Pancreas (tissue), 10 donors: ENCODE results near the gene NGF. TPM values are rescaled to one million over a fixed set of nuclear protein-coding genes. Genes with fewer than 3 reads are reported as not detected.
"Not testable (repeated sequence)": the region's sequence is repeated elsewhere in the genome, so short reads cannot be mapped to it uniquely, and the experiment has no call there.

Experiments
- ATAC-seq, 4 donors: fragments of 200-7000 bp; cut with Tn5 transposase; one replicate each; pipeline versions ENCODE4 v1.8.0 to v1.9.1; 2020; ENCODE audit warnings: mild to moderate bottlenecking in 4 of 4, moderate library complexity in 4 of 4
- DNase-seq, 6 donors: peaks; one replicate each; pipeline ENCODE4 v3.0.0-alpha.2; 2020
- FAIRE-seq: peaks from 2 replicates; lab custom pipeline; 2012; peaks lifted over from hg19 to GRCh38; lab: Jason Lieb, UNC
- H3K27ac ChIP-seq, 4 donors: fragments of 200-600 bp; sonication (generic); 1 replicate in 3 of 4; 2 replicates in 1 of 4; pipeline versions ENCODE4 v1.5.0 to v1.8.0; 2020
- H3K27me3 ChIP-seq, 4 donors: fragments of 200-600 bp; one replicate each; pipeline ENCODE4 v1.8.0; 2021
- H3K36me3 ChIP-seq, 3 donors: fragments of 200-600 bp; sonication (generic) in 1 of 3; one replicate each; pipeline versions ENCODE4 v1.5.0 to v1.8.0; 2020 to 2021
- H3K4me1 ChIP-seq, 3 donors: fragments of 200-600 bp; one replicate each; pipeline ENCODE4 v1.8.0; 2021
- H3K4me3 ChIP-seq, 4 donors: fragments of 200-600 bp; sonication (generic) in 2 of 4; one replicate each; pipeline versions ENCODE4 v1.5.0 to v1.8.0; 2020 to 2021
- H3K9me3 ChIP-seq, 4 donors: fragments of 200-600 bp; one replicate each; pipeline ENCODE4 v1.8.0; 2021
- WGBS, 2 donors: extraction: QIAGEN DNeasy Blood & Tissue Kit; methylation state at CpG; one replicate each; pipeline ENCODE4 v1.1.7; 2013; 5-methylcytosine and 5-hydroxymethylcytosine counted together
- intact Hi-C, 3 donors: fragments of 100-400 bp; cut with DNase I; formaldehyde crosslinking; loops; one replicate each; pipeline versions ENCODE4 v1.11.1 to v1.14.2; 2022
- polyA plus RNA-seq, 2 donors: library from polyadenylated mRNA; stranded (reverse); fragments of 200-250 nt; gene quantifications; one replicate each; pipeline ENCODE4 v1.2.3, GENCODE V29; 2013
- total RNA-seq, 6 donors: library from RNA; stranded (reverse); fragmentation: NEBNext Ultra II Directional in 4 of 6; extraction: Animal tissue kit (Norgen Biotek cat#: 25700) in 4 of 6; gene quantifications; one replicate each; pipeline versions ENCODE4 v1.2.1 to v1.2.4, GENCODE V29; 2021 to 2023
- TF ChIP-seq, protein P1 (sequence below), 4 donors: fragments of 200-600 bp; sonication (generic) in 3 of 4; IDR thresholded peaks; one replicate each; pipeline versions ENCODE4 v1.5.0 to v1.8.0; 2021; ENCODE audit warnings: antibody characterized with exemption in 4 of 4
- donor health status: healthy with polysubstance abuse.
- donor health status: DM: no; HTN: no; CAD: no; lungs with moderate emphysema.
- donor health status: DM: no; HTN: no; CAD: no.
- donor health status: control.
- donor health status: control.
- donor health status: Bipolar disorder and iron deficiency.
- donor health status: DM: yes; HTN: yes; CAD: no.
- donor health status: DM: no; HTN: no; CAD: no.
- donor health status: DM: no; HTN: no; CAD: no.
- donor health status: DM: yes; HTN: yes; CAD: no.

The NGF gene
- under 1 TPM in 4 of 6 donors, not detected in 2; 0.25 to 0.72 (median 0.40) TPM for total RNA-seq
- polyA plus RNA-seq: 1 to 10 TPM in 1 of 2 donors, under 1 TPM in 1; 0.59 to 1.1 TPM

DNA sequence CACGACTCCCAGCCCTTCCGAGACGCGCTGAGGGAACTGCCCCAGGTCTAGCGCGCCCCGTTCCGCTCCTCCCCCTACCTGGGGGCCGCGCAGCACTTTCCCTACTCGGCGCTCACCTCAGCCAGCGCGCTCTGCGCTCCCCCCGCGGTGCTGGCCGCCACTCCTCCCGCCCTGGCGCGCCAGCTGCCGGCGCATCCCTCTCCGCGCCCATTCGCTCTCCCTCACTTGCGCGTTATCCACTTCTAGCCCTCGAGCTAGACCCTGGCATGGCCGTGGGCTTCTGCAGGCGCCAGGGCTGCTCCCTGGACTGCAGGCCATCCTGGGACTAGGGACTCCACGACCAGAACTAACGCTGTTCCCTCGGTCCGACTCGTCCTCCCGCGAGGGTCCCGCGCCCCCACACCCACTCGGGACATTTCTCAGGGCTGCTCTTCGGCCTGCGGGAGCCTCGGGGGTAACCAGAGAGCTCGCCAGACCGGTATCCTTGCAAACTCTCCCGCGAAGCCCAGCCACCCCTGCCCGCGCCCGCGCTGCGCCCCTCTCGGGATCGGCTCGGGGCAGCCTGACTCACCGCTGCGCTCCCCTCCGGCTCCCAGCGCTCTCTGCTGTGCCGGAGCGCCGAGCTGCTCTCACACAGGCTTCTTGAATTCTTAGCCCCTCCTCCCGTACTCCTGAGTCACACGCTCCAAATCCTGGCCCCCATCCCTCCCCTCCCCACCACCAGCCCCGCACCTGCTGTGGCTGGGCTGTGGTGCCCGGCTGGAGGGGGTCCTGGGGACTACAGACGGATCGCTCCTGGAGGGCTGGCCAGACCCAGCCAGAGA lies at the start of gene NGF:
Gene NGF (minus strand): TSS at position 617 of the 824 bp plus-strand sequence. CDS start 51,454 bp downstream, outside the sequence.
- ATAC-seq (peak; percentile 35 to 82 (median 76)), DNase-seq (peak in 3 of 6 donors; percentile 22 to 64 (median 63)), FAIRE-seq (no peak)
- H3K36me3 ChIP-seq: no peaks in the 10 kb centered on the region
- peak within 1 kb of the TSS; percentile 5 to 40 (median 24) for H3K4me3 ChIP-seq
- 2 to 3% methylated on average over 66 to 69 of the region's 69 CpGs for WGBS, 2 donors
- TF ChIP-seq, protein P1, sequence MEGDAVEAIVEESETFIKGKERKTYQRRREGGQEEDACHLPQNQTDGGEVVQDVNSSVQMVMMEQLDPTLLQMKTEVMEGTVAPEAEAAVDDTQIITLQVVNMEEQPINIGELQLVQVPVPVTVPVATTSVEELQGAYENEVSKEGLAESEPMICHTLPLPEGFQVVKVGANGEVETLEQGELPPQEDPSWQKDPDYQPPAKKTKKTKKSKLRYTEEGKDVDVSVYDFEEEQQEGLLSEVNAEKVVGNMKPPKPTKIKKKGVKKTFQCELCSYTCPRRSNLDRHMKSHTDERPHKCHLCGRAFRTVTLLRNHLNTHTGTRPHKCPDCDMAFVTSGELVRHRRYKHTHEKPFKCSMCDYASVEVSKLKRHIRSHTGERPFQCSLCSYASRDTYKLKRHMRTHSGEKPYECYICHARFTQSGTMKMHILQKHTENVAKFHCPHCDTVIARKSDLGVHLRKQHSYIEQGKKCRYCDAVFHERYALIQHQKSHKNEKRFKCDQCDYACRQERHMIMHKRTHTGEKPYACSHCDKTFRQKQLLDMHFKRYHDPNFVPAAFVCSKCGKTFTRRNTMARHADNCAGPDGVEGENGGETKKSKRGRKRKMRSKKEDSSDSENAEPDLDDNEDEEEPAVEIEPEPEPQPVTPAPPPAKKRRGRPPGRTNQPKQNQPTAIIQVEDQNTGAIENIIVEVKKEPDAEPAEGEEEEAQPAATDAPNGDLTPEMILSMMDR (IDR thresholded peaks at IDR 0.05): no peak
- intact Hi-C loops: no loop called here
- H3K27me3 ChIP-seq: no peaks in the 10 kb centered on the region
- no peaks in the 10 kb centered on the region for H3K9me3 ChIP-seq
- H3K27ac ChIP-seq: no peak within 1 kb of the TSS
- H3K4me1 ChIP-seq: peaks cover 0 to 11% (median 0%) of the 10 kb centered on the region in 3 donors

DNA sequence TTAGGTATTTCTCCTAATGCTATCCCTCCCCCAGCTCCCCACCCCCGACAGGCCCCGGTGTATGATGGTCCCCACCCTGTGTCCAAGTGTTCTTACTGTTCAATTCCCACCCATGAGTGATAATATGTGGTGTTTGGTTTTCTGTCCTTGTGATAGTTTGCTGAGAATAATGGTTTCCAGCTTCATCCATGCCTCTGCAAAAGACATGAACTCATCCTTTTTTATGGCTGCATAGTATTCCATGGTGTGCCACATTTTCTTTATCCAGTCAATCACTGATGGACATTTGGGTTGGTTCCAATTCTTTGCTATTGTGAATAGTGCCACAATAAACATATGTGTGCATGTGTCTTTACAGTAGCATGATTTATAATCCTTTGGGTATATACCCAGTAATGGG lies 45.4 kb upstream of the NGF start:
- H3K4me3 ChIP-seq, H3K9me3 ChIP-seq, ATAC-seq, DNase-seq, H3K27ac ChIP-seq, intact Hi-C loops, H3K4me1 ChIP-seq, FAIRE-seq, H3K36me3 ChIP-seq, H3K27me3 ChIP-seq: not testable (repeated sequence)
- 90% methylated on average over 2 of the region's 2 CpGs for WGBS, 2 donors

DNA sequence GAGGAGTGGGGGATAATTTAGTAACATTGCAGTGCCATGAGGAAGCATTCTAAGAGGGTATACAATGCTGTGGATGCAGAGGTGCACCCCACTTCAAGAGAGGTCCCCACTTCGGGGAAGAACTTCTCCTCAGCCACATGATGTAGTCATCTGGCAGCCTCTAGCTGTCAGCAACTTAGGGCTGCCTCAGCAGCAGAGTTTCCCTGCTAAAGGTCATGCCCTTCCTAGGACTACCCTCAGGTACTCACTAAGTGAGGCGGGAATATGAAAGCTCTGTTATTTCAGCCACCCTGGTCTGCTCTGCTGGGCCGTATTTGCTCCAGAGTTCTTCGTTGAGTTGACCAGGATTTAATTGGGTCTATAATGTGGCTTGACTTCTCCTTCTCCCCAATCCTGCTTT lies 41.9 kb upstream of the NGF start:
- Histone ChIP-seq H3K4me3 (no peak overlapping the region), H3K36me3 (no peaks in the 10 kb centered on the region), H3K27me3 (no peaks in the 10 kb centered on the region), H3K27ac (no peak overlapping the region), H3K4me1 (no peaks in the 10 kb centered on the region), H3K9me3 (no peaks in the 10 kb centered on the region)
- TF ChIP-seq, protein P1 (IDR thresholded peaks at IDR 0.05): no peak
- 75 to 78% methylated on average over 4 of the region's 4 CpGs for WGBS, 2 donors
- no peak for DNase-seq
- FAIRE-seq: no peak
- ATAC-seq: no peak
- intact Hi-C loops: no loop called here

DNA sequence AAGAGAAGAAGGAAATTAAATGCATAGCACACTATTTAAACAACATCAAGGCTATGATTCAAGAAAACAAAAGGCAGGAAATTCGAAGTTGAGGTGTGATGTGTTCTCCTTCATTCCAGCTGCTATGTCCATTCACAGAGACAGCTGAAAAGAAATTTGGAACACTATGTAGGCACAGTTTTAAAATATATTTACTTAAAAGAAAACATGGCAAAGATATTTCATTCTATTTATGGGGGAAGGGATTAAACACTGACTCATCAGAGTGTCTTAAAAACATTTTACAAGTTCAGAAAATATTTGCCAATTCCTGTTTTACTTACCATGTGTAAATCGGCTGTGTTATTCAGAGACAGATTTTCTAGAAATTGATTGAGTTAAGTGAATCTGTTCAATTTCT lies 39.4 kb upstream of the NGF start:
- ATAC-seq: no peak
- intact Hi-C loops: no loop called here
- H3K4me1 ChIP-seq: no peaks in the 10 kb centered on the region
- H3K36me3 ChIP-seq: no peaks in the 10 kb centered on the region
- H3K4me3 ChIP-seq: no peak overlapping the region
- DNase-seq: no peak
- H3K27ac ChIP-seq: no peak overlapping the region
- FAIRE-seq: no peak
- H3K27me3 ChIP-seq: no peaks in the 10 kb centered on the region
- H3K9me3 ChIP-seq: no peaks in the 10 kb centered on the region
- TF ChIP-seq, protein P1 (IDR thresholded peaks at IDR 0.05): no peak
- 34 to 43% methylated on average over 2 of the region's 2 CpGs for WGBS, 2 donors

DNA sequence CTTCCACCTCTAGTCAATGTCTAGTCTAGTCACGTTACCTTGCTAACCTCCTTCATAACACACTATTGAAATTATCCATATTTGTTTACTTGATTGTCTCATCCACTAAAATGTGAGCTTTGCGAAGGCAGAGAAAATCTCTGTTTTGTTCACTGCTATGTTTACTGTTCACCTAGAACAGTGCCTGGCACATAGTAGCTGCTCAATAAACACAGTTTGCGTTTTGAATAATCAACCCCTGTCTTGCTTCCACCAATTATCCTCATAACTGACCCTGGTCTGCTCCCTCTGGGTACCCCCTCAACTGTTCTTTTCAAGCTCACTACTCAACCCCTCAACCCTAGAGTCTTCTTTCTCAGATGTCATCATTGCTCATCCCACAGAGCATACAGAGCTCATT lies 36.5 kb upstream of the NGF start:
- Histone ChIP-seq H3K27ac (no peak overlapping the region), H3K9me3 (no peaks in the 10 kb centered on the region), H3K36me3 (no peaks in the 10 kb centered on the region), H3K27me3 (no peaks in the 10 kb centered on the region), H3K4me1 (no peaks in the 10 kb centered on the region), H3K4me3 (no peak overlapping the region)
- no peak for ATAC-seq
- intact Hi-C loops: no loop called here
- TF ChIP-seq, protein P1 (IDR thresholded peaks at IDR 0.05): no peak
- WGBS, 2 donors: 74 to 84% methylated on average over 3 of the region's 3 CpGs
- FAIRE-seq: no peak
- DNase-seq: no peak
